Tibial nerve (tissue), 4 donors: ENCODE data around the gene PRELP. TPM values are rescaled to one million over a fixed set of nuclear protein-coding genes. Genes with fewer than 3 reads are reported as not detected.

Experiments
- DNase-seq, 2 donors: peaks; one replicate each; pipeline ENCODE4 v3.0.0-alpha.2; 2019; ENCODE audit warnings: low spot score in 2 of 2
- H3K27ac ChIP-seq, 4 donors: fragments of 200-600 bp; sonication (generic) in 3 of 4; one replicate each; pipeline ENCODE4 v1.5.1; 2017 to 2019; ENCODE audit warnings: mild to moderate bottlenecking in 1 of 4
- H3K27me3 ChIP-seq, 2 donors: fragments of 200-600 bp; sonication (generic) in 1 of 2; one replicate each; pipeline versions ENCODE4 v1.5.1 to v1.6.0; 2017 to 2019
- H3K36me3 ChIP-seq, 3 donors: fragments of 200-600 bp; sonication (generic); one replicate each; pipeline ENCODE4 v1.5.1; 2018 to 2019
- H3K4me1 ChIP-seq, 4 donors: fragments of 200-600 bp; sonication (generic) in 3 of 4; one replicate each; pipeline ENCODE4 v1.5.1; 2017 to 2019
- H3K4me3 ChIP-seq, 4 donors: fragments of 200-600 bp; sonication (generic) in 3 of 4; one replicate each; pipeline ENCODE4 v1.5.1; 2017 to 2019; ENCODE audit warnings: mild to moderate bottlenecking in 1 of 4, moderate library complexity in 1 of 4
- H3K9me3 ChIP-seq, 4 donors: fragments of 200-600 bp; sonication (generic) in 3 of 4; one replicate each; pipeline ENCODE4 v1.5.1; 2017 to 2019
- CTCF ChIP-seq, 5 experiments: fragments of 200-600 bp in 3 of 5; fragments of 450-650 bp in 2 of 5; sonication (generic) in 3 of 5; IDR thresholded peaks; one replicate each; pipeline ENCODE4 v1.5.1; 2016 to 2019; ENCODE audit warnings: antibody characterized with exemption in 5 of 5, mild to moderate bottlenecking in 3 of 5, moderate library complexity in 2 of 5
- EP300 ChIP-seq, 2 donors: sonication (generic); formaldehyde crosslinking; IDR thresholded peaks; one replicate each; pipeline ENCODE4 v1.6.1; 2017; ENCODE audit warnings: antibody characterized with exemption in 2 of 2, mild to moderate bottlenecking in 1 of 2
- POLR2A ChIP-seq, 2 donors: fragments of 450-650 bp; IDR thresholded peaks; one replicate each; pipeline ENCODE4 v1.6.1; 2017; ENCODE audit warnings: antibody characterized with exemption in 2 of 2, mild to moderate bottlenecking in 2 of 2, moderate library complexity in 2 of 2
- WGBS, 2 donors: methylation state at CpG; one replicate each; pipeline ENCODE4 v1.1.5; 2018; 5-methylcytosine and 5-hydroxymethylcytosine counted together
- total RNA-seq, 4 donors: library from RNA; depleted of rRNA; stranded (reverse); fragments of >200 nt; gene quantifications; one replicate each; pipeline ENCODE4 v1.1.0, GENCODE V29; 2016

Gene PRELP
- total RNA-seq, 4 donors from 2014 or later = 108 to 291 (median 153) TPM

- no peak for DNase-seq
- Histone ChIP-seq H3K36me3 (no peaks in the 10 kb centered on the region), H3K27me3 (no peaks in the 10 kb centered on the region), H3K27ac (no peak overlapping the region), H3K4me1 (peaks cover 0 to 8% (median 0%) of the 10 kb centered on the region in 4 donors), H3K4me3 (no peak overlapping the region), H3K9me3 (no peaks in the 10 kb centered on the region)
- TF ChIP-seq POLR2A (IDR thresholded peaks at IDR 0.05) (no peak), CTCF (IDR thresholded peaks at IDR 0.05) (no peak), EP300 (IDR thresholded peaks at IDR 0.05) (no peak)
- WGBS, 2 donors = 31 to 40% methylated on average over 1 of the region's 1 CpG
Observed at GRCh38 chr1:203538726-203539125, 63.1 kb downstream of the PRELP start.

- H3K4me1 ChIP-seq = peaks cover 0 to under 1% (median 0%) of the 10 kb centered on the region in 4 donors
Observed at GRCh38 chr1:203539831-203540546, 64.4 kb downstream of the PRELP start.

More at GRCh38 chr1:203539831-203540546, 64.4 kb downstream of the PRELP start:
- Histone ChIP-seq H3K36me3 (no peaks in the 10 kb centered on the region), H3K4me3 (no peak overlapping the region), H3K27ac (no peak overlapping the region), H3K9me3 (no peaks in the 10 kb centered on the region), H3K27me3 (no peaks in the 10 kb centered on the region)
- 95% methylated on average over 5 of the region's 5 CpGs for WGBS, 2 donors
- TF ChIP-seq POLR2A (IDR thresholded peaks at IDR 0.05) (no peak), CTCF (IDR thresholded peaks at IDR 0.05) (no peak), EP300 (IDR thresholded peaks at IDR 0.05) (no peak)
- DNase-seq = no peak

Other genes with a start within 250 kb of the PRELP start
- under 1 TPM in 2 of 4 donors, not detected in 2; 0.39 to 0.42 TPM for gene CHIT1, start 246.1 kb upstream of the PRELP start, total RNA-seq
- 100 to 1,000 TPM; 153 to 208 (median 177) TPM for gene BTG2, start 170.3 kb upstream of the PRELP start, total RNA-seq
- gene FMOD, start 124.7 kb upstream of the PRELP start, total RNA-seq = 100 to 1,000 TPM in 2 of 4 donors, 10 to 100 TPM in 2; 73.9 to 203 (median 102) TPM
- not detected for gene OPTC, start 18.3 kb downstream of the PRELP start, total RNA-seq
- gene ATP2B4, start 151.0 kb downstream of the PRELP start, total RNA-seq = 100 to 1,000 TPM in 1 of 4 donors, 10 to 100 TPM in 3; 78.6 to 135 (median 85.0) TPM